Measurements from ENCODE around the gene ZNF71. TPM values are rescaled to one million over a fixed set of nuclear protein-coding genes. Genes with fewer than 3 reads are reported as not detected.

ZNF71 gene
- polyA plus RNA-seq, 1 donor (not counting 4 experiments of a cell fraction or from before 2014, with no cell fraction given) = 4.8 TPM

DNA sequence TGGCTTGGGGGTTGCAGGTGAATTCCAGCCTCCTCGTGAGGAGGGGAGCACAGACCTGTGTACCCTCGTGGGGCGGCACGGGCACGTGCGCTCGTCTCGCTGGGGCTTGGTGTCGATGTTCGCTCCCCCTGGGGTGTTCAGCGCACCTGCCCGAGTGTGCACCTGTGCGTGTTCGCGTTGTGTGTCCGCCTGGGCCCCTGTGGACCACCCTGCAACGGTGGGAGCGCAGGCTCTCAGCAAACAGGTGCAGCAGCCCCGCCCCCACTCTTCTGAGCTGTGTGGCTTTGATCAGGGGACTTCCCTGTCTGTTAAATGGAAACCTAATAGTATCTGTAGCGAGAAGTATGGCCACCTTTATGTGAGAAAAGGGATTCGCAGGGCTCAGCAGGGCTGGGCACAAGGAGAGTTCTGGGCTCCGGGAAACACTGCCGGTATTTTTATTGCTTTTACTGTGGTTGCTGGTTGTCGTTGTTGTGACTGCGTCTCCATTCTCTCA, 48.4 kb downstream of the ZNF71 start:
- Histone ChIP-seq H3K4me2 (ENCODE audit: control insufficient read depth, extremely low read depth, insufficient read depth, low read depth, low read length) (no peak overlapping the region), H3K27ac (ENCODE audit: control insufficient read depth, insufficient read depth, low read length) (no peak overlapping the region), H3K4me1 (ENCODE audit: control insufficient read depth, extremely low read depth, insufficient read depth, low read length) (no peaks in the 10 kb centered on the region), H3K79me2 (ENCODE audit: control insufficient read depth, insufficient read depth, low read length) (no peaks in the 10 kb centered on the region), H3K36me3 (ENCODE audit: control insufficient read depth in 2 of 2, extremely low read depth in 1 of 2, insufficient read depth in 2 of 2, low read length in 2 of 2) (no peaks in the 10 kb centered on the region), H3K9me3 (ENCODE audit: control insufficient read depth, low read depth, low read length) (peaks cover 13% of the 10 kb centered on the region), H2AFZ (ENCODE audit: control insufficient read depth, low read length) (no peak overlapping the region), H3K4me3 (ENCODE audit: control insufficient read depth in 2 of 3, extremely low read depth in 1 of 3, insufficient read depth in 2 of 3, low read depth in 1 of 3, low read length in 3 of 3) (no peak overlapping the region), H3K9ac (ENCODE audit: control insufficient read depth, extremely low read depth, insufficient read depth, low read length) (no peak overlapping the region), H3K27me3 (ENCODE audit: control insufficient read depth, extremely low read depth, insufficient read depth, low read length) (no peaks in the 10 kb centered on the region), H4K20me1 (ENCODE audit: control insufficient read depth, extremely low read depth, insufficient read depth, low read length) (no peaks in the 10 kb centered on the region), H3K9me1 (ENCODE audit: control insufficient read depth, extremely low read depth, insufficient read depth, low read length) (no peaks in the 10 kb centered on the region)
- dilution Hi-C loops (cut with MboI; ENCODE audit: extremely low pct_ligation_motif_present, low sequenced_read_pairs) = no loop called here
- FAIRE-seq (no peak), DNase-seq (ENCODE audit: low read depth, low spot score) (no peak)
- TF ChIP-seq EZH2 (IDR thresholded peaks at IDR 0.05; ENCODE audit: low read length) (no peak), CTCF (optimal IDR thresholded peaks at IDR 0.05 in 1 of 3, IDR thresholded peaks at IDR 0.05 in 1 of 3, conservative IDR thresholded peaks at IDR 0.05 in 1 of 3; ENCODE audit: extremely low read depth in 1 of 3, insufficient read depth in 2 of 3, low read length in 3 of 3) (no peak)

- Histone ChIP-seq H3K27me3 (ENCODE audit: control insufficient read depth, extremely low read depth, insufficient read depth, low read length) (no peaks in the 10 kb centered on the region), H3K9ac (ENCODE audit: control insufficient read depth, extremely low read depth, insufficient read depth, low read length) (no peak overlapping the region), H3K79me2 (ENCODE audit: control insufficient read depth, insufficient read depth, low read length) (no peaks in the 10 kb centered on the region), H3K9me3 (ENCODE audit: control insufficient read depth, low read depth, low read length) (peaks cover 1% of the 10 kb centered on the region), H3K4me3 (ENCODE audit: control insufficient read depth in 2 of 3, extremely low read depth in 1 of 3, insufficient read depth in 2 of 3, low read depth in 1 of 3, low read length in 3 of 3) (no peak overlapping the region), H4K20me1 (ENCODE audit: control insufficient read depth, extremely low read depth, insufficient read depth, low read length) (no peaks in the 10 kb centered on the region), H3K4me2 (ENCODE audit: control insufficient read depth, extremely low read depth, insufficient read depth, low read depth, low read length) (no peak overlapping the region), H2AFZ (ENCODE audit: control insufficient read depth, low read length) (no peak overlapping the region), H3K9me1 (ENCODE audit: control insufficient read depth, extremely low read depth, insufficient read depth, low read length) (no peaks in the 10 kb centered on the region), H3K36me3 (ENCODE audit: control insufficient read depth in 2 of 2, extremely low read depth in 1 of 2, insufficient read depth in 2 of 2, low read length in 2 of 2) (no peaks in the 10 kb centered on the region), H3K4me1 (ENCODE audit: control insufficient read depth, extremely low read depth, insufficient read depth, low read length) (no peaks in the 10 kb centered on the region), H3K27ac (ENCODE audit: control insufficient read depth, insufficient read depth, low read length) (no peak overlapping the region)
- dilution Hi-C loops (cut with MboI; ENCODE audit: extremely low pct_ligation_motif_present, low sequenced_read_pairs) = no loop called here
- TF ChIP-seq CTCF (optimal IDR thresholded peaks at IDR 0.05 in 1 of 3, IDR thresholded peaks at IDR 0.05 in 1 of 3, conservative IDR thresholded peaks at IDR 0.05 in 1 of 3; ENCODE audit: extremely low read depth in 1 of 3, insufficient read depth in 2 of 3, low read length in 3 of 3) (no peak), EZH2 (IDR thresholded peaks at IDR 0.05; ENCODE audit: low read length) (no peak)
- no peak for FAIRE-seq
- no peak for DNase-seq (ENCODE audit: low read depth, low spot score)
These were observed 59.0 kb downstream of the ZNF71 start for GRCh38 chr19:56654151-56654550.

All from keratinocyte (primary cell).